Measurements from ENCODE around the gene AMH. TPM values are rescaled to one million over a fixed set of nuclear protein-coding genes. Genes with fewer than 3 reads are reported as not detected.
A peak's percentile ranks its signal among the peaks of the same experiment; 100 is the strongest.

The AMH gene
- polyA plus RNA-seq, 3 donors = 0.12 TPM; not detected in 2

- Histone ChIP-seq H3K36me3 (replicated peaks in 1 of 2; ENCODE audit: control insufficient read depth in 1 of 2, insufficient read depth in 2 of 2, low read length in 2 of 2) (peaks cover 9 to 24% of the 10 kb centered on the region in 2 donors), H3K27ac (ENCODE audit: low read depth in 1 of 2, low read length in 2 of 2) (peak overlapping the region; percentile 79 to 96), H4K20me1 (ENCODE audit: insufficient read depth, low read length) (peaks cover 45% of the 10 kb centered on the region), H3K4me1 (ENCODE audit: control insufficient read depth in 1 of 2, insufficient read depth in 2 of 2, low read length in 2 of 2) (peaks cover 52 to 86% of the 10 kb centered on the region in 2 donors), H3K9me3 (replicated peaks in 1 of 2; ENCODE audit: control insufficient read depth in 1 of 2, insufficient read depth in 1 of 2, low read length in 2 of 2) (no peaks in the 10 kb centered on the region), H3K27me3 (ENCODE audit: control insufficient read depth in 2 of 2, insufficient read depth in 2 of 2, low read length in 2 of 2) (no peaks in the 10 kb centered on the region), H3K9ac (ENCODE audit: insufficient read depth, low read length, poor library complexity, severe bottlenecking) (peak overlapping the region; percentile 92), H3K4me2 (replicated peaks; ENCODE audit: extremely low read depth, low read length, poor library complexity, severe bottlenecking) (peak overlapping the region; percentile 85), H3K79me2 (ENCODE audit: insufficient read depth, low read length) (peaks cover 43% of the 10 kb centered on the region), H3K4me3 (replicated peaks in 1 of 3; ENCODE audit: low read depth in 2 of 3, low read length in 3 of 3) (peak overlapping the region; percentile 38 to 82 (median 65)), H2AFZ (ENCODE audit: insufficient read depth, low read depth, low read length, poor library complexity, severe bottlenecking) (peak overlapping the region; percentile 59)
- DNase-seq = peak; percentile 89 to 92 (median 89)
- Mint-ChIP-seq H3K36me3 (peaks cover 19 to 37% of the 10 kb centered on the region in 2 donors), H3K9me3 (peaks cover 0 to 3% (median 0%) of the 10 kb centered on the region in 7 donors), H3K4me1 (peaks cover 70% of the 10 kb centered on the region), H3K27ac (peak overlapping the region; percentile 87 to 97 (median 96)), H3K27me3 (ENCODE audit: low read depth in 3 of 3) (peaks cover 4 to 17% (median 13%) of the 10 kb centered on the region in 3 donors), H3K4me3 (peak overlapping the region; percentile 82 to 91)
- WGBS (ENCODE audit: insufficient coverage) = under 1% methylated on average over 65 of the region's 74 CpGs
- no peak for TF ChIP-seq CTCF (IDR thresholded peaks at IDR 0.05)
- intact Hi-C loops (cut with micrococcal nuclease) = loop anchor here in 1 of 2 donors (10.0 kb wide), 1 partner anchor 105 kb away; no protein-coding TSS in a partner anchor
Measured at GRCh38 chr19:2289714-2290435, 40.8 kb downstream of the AMH start.

- no peak for DNase-seq
- Histone ChIP-seq H3K9ac (ENCODE audit: insufficient read depth, low read length, poor library complexity, severe bottlenecking) (peak overlapping the region; percentile 92), H3K4me2 (replicated peaks; ENCODE audit: extremely low read depth, low read length, poor library complexity, severe bottlenecking) (peak overlapping the region; percentile 85), H3K36me3 (replicated peaks in 1 of 2; ENCODE audit: control insufficient read depth in 1 of 2, insufficient read depth in 2 of 2, low read length in 2 of 2) (peaks cover 14 to 32% of the 10 kb centered on the region in 2 donors), H3K27ac (ENCODE audit: low read depth in 1 of 2, low read length in 2 of 2) (peak overlapping the region in 1 of 2 donors; percentile 96), H3K9me3 (replicated peaks in 1 of 2; ENCODE audit: control insufficient read depth in 1 of 2, insufficient read depth in 1 of 2, low read length in 2 of 2) (no peaks in the 10 kb centered on the region), H3K4me3 (replicated peaks in 1 of 3; ENCODE audit: low read depth in 2 of 3, low read length in 3 of 3) (peak overlapping the region; percentile 38 to 82 (median 58)), H3K79me2 (ENCODE audit: insufficient read depth, low read length) (peaks cover 43% of the 10 kb centered on the region), H3K4me1 (ENCODE audit: control insufficient read depth in 1 of 2, insufficient read depth in 2 of 2, low read length in 2 of 2) (peaks cover 52 to 84% of the 10 kb centered on the region in 2 donors), H3K27me3 (ENCODE audit: control insufficient read depth in 2 of 2, insufficient read depth in 2 of 2, low read length in 2 of 2) (no peaks in the 10 kb centered on the region), H2AFZ (ENCODE audit: insufficient read depth, low read depth, low read length, poor library complexity, severe bottlenecking) (peak overlapping the region; percentile 59), H4K20me1 (ENCODE audit: insufficient read depth, low read length) (peaks cover 52% of the 10 kb centered on the region)
- H3K4me3 Mint-ChIP-seq = peak overlapping the region; percentile 84 to 87
- H3K27ac Mint-ChIP-seq = peak overlapping the region in 6 of 7 donors; percentile 20 to 96 (median 54)
- intact Hi-C loops (cut with micrococcal nuclease) = no loop called here
- H3K9me3 Mint-ChIP-seq = peaks cover 0 to 3% (median 0%) of the 10 kb centered on the region in 7 donors
- WGBS (ENCODE audit: insufficient coverage) = 1% methylated on average over 82 of the region's 82 CpGs
- peaks cover 25 to 41% of the 10 kb centered on the region in 2 donors for H3K36me3 Mint-ChIP-seq
- H3K4me1 Mint-ChIP-seq = peaks cover 73% of the 10 kb centered on the region
- peaks cover 2 to 16% (median 13%) of the 10 kb centered on the region in 3 donors for H3K27me3 Mint-ChIP-seq (ENCODE audit: low read depth in 3 of 3)
- no peak for TF ChIP-seq CTCF (IDR thresholded peaks at IDR 0.05)
Measured at GRCh38 chr19:2290441-2291184, 41.5 kb downstream of the AMH start.

Data from CD14-positive monocyte (primary cell).